ENCODE results near the gene BEND7. TPM values are rescaled to one million over a fixed set of nuclear protein-coding genes. Genes with fewer than 3 reads are reported as not detected.
"Not testable (repeated sequence)": the region's sequence is repeated elsewhere in the genome, so short reads cannot be mapped to it uniquely, and the experiment has no call there.

BEND7 gene, protein sequence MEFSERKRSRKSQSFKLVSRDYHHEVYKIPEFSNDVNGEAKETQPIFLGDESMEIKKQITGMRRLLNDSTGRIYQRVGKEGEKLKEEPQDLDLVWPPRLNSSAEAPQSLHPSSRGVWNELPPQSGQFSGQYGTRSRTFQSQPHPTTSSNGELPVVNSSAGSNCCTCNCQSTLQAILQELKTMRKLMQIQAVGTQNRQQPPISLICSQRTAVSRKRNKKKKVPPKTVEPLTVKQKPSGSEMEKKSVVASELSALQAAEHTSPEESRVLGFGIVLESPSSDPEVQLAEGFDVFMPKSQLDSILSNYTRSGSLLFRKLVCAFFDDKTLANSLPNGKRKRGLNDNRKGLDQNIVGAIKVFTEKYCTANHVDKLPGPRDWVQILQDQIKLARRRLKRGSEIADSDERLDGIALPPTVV
- total RNA-seq: 5.0 and 7.1 TPM in 2 replicates

DNA sequence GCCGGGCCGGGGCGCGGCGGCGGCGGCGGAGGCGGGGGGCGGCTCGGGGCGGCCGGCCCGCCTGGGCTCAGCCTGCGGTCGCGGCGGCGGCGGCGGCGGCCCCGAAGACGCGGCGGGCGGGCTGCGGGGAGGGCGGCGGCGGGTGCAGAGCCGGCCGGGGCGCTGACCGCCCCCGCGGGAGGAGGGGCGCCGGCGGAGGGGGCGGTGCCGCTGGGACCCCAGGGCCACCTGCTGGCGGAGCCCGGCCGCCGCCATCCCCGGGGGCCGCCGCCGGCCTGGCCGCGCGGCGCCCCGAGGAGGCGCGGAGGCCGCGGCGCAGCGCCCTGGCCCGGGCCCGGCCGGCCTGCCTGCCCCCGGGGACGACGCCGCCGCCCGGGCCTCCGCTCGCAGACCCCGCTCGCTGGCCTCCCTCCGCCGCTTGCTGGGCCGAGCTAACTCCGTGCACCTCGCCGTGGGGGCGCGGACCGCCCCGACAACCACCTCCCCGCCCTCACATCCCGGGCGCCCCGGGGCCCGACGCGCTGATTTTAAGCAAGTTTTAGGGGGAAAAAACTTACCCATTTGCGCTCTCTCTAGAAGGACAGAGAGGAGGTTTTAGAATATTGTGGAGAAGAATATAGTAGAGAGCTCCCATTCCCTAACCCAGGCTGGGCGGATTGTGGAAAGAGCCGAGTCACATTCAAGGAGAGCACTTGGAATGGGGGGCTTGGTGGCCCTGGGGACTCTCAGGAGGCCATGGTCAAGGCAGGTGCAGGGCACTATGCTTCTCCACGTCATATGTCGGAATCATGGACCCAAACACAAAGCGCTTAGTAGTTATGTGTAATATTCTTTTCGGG, at the start of gene BEND7:
TSS of gene BEND7 (minus strand) at position 140 of the 839 bp plus-strand sequence. CDS start 481 bp downstream, outside the sequence.
- DNase-seq (ENCODE audit: low read depth in 2 of 2): peak; percentile 45 to 51

DNA sequence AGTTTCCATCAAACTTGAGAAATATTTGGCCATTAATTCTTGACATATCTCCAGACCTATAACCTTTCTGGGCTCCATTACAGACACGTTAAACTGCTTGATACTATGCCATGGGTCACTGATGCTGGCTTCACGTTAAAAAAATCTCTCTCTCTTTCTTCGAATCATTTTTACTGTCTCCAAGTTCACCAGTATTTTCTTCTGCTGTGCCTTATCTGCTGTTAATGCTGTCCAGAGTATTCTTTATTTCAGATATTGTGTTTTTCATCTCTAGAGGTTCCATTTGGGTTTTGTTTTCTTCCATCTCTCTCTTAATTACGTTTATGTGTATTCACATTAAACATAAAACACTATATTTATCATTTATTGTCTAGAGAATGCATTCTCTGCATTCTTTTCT, 45.1 kb upstream of the BEND7 start:
- DNase-seq (ENCODE audit: low read depth in 2 of 2): no peak

DNA sequence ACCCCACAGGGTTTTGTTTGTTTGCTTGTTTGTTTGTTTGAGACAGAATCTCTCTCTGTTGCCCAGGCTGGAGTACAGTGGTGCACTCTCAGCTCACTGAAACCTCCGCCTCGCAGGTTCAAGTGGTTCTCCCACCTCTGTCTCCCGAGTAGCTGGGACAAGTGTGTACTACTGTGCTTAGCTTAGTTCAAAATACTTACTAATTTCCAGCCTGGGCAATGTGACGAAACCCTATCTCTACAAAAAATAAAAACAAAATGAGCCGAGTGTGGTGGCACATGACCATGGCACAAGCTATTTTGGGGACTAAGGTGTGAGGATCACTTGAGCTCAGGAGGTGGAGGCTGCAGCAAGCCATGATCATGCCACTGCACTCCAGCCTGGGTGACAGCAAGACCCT, 42.7 kb upstream of the BEND7 start:
- no peak for DNase-seq (ENCODE audit: low read depth in 2 of 2)

DNA sequence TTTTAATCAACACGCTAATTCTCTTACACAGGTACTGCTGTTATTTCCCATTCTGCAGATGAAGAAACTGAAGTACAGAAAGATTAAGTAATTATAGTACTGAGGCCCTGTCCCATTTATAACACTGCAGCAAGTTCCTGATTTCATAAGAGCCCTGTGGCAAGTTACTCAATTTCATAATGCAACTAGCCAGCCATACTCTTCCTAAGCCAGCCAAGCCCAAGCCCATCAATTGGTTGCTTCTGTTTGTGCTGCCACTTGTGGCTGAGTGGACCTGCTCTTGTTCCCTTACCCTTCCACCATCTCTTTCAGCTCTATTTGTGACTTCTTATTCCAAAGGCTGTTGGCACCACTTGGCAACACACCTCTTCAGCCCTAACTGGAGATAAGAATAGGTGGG, 38.2 kb upstream of the BEND7 start:
- no peak for DNase-seq (ENCODE audit: low read depth in 2 of 2)

DNA sequence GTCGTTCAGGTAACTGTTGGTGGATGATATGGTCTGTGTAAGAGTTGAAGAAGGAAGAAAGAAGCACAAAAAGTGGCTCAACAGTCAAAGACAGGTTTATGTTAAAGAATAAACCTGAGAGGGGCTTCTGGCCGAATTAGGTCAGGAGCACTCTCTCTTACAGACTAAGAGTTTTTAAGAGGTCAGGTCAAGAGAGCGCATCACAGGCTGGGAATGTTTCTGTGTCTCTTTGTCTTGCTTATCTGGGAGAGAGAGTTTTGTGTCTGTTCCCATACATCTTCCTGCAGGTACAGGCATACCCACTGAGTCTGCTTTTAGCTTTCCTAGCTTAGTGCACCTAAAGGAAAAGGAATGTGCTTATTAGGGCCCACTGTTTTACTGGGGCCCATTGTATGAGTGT, 35.8 kb upstream of the BEND7 start:
- no peak for DNase-seq (ENCODE audit: low read depth in 2 of 2)

DNA sequence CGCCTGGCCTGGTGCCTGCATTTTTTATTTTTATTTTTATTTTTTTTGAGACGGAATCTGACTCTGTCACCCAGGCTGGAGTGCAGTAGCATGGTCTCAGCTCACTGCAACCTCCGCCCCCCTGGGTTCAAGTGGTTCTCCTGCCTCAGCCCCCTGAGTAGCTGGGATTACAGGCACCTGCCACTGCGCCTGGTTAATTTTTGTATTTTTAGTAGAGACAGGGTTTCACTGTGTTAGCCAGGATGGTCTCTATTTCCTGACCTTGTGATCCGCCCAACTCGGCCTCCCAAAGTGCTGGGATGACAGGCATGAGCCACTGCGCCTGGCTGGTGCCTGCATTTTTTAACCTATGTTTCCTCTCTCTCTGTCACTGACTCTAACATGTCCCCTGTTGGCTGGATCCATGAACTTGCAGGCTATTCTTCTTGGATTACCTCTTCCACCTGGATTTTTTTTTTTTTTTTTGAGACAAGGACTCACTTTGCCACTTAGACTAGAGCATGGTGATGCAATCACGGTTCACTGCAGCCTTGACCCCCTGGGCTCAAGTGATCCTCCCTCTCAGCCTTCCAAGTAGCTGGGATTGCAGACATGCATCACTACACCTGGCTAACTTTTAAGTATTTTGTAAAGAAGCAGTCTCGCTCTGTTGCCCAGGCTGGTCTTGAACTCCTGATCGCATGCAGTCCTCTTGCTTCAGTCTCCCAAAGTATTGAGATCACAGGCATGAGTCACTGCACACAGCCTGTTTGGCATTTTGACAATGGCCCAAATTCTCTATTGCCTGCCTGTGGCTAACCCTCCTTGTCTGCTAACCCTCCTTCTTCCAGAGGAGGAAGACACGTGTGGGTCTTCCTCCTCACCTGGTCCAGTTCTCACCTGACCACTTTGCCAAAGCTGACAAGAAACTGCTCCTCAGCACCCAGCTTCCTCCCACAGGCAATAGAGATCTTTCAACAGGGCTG, 34.9 kb upstream of the BEND7 start:
- no peak for DNase-seq (ENCODE audit: low read depth in 2 of 2)

- DNase-seq (ENCODE audit: low read depth in 2 of 2): peak in 1 of 2 donors; percentile 8
These were observed 31.8 kb upstream of the BEND7 start for GRCh38 chr10:13560597-13560996.

DNA sequence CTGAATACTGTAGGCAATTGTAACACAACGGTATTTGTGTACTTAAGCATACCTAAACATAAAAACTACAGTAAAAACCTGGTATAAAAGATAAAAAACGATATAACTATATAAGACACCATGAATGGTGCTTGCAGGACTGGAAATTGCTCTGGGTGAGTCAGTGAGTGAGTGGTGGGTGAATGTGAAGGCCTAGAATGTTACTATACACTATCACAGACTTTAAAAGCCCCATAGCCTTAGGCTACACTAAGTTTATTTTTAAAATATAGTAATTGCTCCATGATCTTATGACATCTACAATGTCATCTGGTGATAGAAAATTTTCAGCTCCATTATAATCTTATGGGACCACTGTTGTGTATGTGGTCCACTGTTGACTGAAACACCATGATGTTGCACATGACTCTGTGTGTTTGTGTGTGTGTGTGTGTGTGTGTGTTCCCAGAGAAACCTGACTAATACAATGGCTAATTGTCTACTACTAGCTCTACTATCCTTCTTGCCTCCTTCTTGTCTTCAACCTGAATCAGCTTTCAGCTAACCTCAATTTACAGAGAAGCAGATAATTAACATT, 30.4 kb upstream of the BEND7 start:
- DNase-seq (ENCODE audit: low read depth in 2 of 2): no peak

GRCh38 chr10:13555884-13556510, 27.2 kb upstream of the BEND7 start:
- DNase-seq (ENCODE audit: low read depth in 2 of 2): peak; percentile 12 to 24

DNA sequence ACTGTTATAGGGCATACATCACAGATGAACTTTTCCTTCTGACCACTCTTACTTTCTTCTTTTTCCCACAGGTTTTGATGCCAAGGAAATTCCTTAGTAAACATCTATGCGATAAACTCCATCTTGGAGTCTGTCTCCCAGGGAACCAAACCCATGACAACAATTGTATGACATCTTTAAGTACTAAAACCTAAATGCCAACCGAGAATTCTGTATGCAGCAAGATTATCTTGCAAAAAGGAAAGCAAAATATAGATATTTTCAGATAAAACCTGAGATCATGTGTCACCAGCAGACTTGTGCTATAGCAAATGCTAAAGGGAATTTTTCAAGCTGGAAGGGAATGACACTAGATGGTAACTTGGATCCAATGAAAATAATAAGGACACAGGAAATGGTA, 22.0 kb upstream of the BEND7 start:
- no peak for DNase-seq (ENCODE audit: low read depth in 2 of 2)

GRCh38 chr10:13542533-13542932, 13.7 kb upstream of the BEND7 start:
- no peak for DNase-seq (ENCODE audit: low read depth in 2 of 2)

DNA sequence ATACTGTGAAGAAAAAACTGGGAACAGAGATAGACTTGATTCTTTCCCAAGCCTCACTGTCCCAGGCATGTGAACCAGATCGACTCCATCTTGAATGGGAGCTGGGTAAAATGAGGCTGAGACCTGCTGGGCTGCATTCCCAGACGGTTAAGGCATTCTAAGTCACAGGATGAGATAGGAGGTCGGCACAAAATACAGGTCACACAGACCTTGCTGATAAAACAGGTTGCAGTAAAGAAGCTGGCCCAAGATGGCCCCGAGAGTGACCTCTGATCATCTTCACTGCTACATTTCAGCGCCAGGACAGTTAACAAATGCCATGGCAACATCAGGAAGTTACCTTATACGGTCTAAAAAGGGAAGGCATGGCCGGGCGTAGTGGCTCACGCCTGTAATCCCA, 9.2 kb upstream of the BEND7 start:
- not testable (repeated sequence) for DNase-seq (ENCODE audit: low read depth in 2 of 2)

- peak; percentile 67 to 69 for DNase-seq (ENCODE audit: low read depth in 2 of 2)
These were observed 8.0 kb upstream of the BEND7 start for GRCh38 chr10:13536674-13537366.

DNA sequence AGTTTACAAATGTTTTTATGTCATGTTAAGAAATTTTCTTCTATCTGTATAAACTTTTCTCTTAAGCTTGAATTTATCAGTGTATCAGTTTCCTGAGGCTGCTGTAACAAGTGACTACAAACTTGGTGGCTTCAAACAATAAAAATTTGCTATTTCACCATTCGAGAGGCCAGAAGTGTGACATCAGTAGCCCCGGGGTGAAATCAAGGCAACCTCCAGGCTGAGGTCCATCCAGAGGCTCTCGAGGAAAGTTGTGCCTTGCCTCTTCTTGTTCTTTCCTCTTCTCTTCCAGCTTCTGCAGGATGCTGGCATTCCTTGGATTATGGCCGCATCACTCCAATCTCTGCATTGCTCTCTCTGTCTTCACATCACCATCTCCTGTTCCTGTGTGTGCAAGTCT, 6.5 kb upstream of the BEND7 start:
- no peak for DNase-seq (ENCODE audit: low read depth in 2 of 2)

DNA sequence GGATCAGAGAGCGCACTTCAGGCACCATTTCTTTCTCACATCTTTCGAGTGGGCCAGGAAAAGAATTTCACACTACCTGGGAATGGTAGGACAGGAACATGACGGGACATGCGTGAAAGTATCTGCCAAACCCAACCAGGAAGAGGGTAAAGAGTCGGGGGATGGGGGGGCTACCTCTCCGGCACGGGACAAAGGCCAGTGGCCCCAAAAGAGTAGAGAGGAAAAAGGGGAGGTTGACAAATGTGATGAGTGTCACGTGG, 830 bp upstream of the BEND7 start:
- DNase-seq (ENCODE audit: low read depth in 2 of 2): no peak

GRCh38 chr10:13528123-13528874, 515 bp downstream of the BEND7 start:
- peak; percentile 14 to 30 for DNase-seq (ENCODE audit: low read depth in 2 of 2)

DNA sequence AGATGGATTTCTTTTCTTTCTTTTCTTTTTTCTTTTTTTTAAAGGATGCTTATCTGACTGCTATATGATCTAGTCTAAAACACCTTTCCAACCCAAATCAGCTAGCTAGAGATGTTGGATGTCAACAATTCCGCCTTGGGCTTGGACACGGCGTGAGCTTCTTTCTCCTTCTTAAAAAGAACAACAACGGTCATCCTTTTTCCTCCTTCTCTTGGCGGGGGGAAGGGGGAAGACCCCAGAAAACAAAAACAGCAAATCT, 1.0 kb downstream of the BEND7 start:
- DNase-seq (ENCODE audit: low read depth in 2 of 2): no peak

- peak in 1 of 2 donors; percentile 82 for DNase-seq (ENCODE audit: low read depth in 2 of 2)
These were observed 1.6 kb downstream of the BEND7 start for GRCh38 chr10:13526948-13527863.

- DNase-seq (ENCODE audit: low read depth in 2 of 2): no peak
These were observed 3.2 kb downstream of the BEND7 start for GRCh38 chr10:13525663-13526062.

All from lung microvascular endothelial cell (primary cell).